Measurements from ENCODE around the gene TK1. TPM values are rescaled to one million over a fixed set of nuclear protein-coding genes. Genes with fewer than 3 reads are reported as not detected.

TK1 gene
- polyA plus RNA-seq, 1 experiment, result 130 TPM

- no peak for TF ChIP-seq CTCF (IDR thresholded peaks at IDR 0.05; ENCODE audit: insufficient read depth, low read depth, low read length)
- H3K27me3 ChIP-seq (ENCODE audit: control insufficient read depth, insufficient read depth, low read length), result no peaks in the 10 kb centered on the region
- no peak for DNase-seq (ENCODE audit: low read depth)
- H3K36me3 ChIP-seq (ENCODE audit: control insufficient read depth, insufficient read depth, low read length), result 0 out of 2 replicates have a peak, but pooled peaks cover 1% of the 10 kb centered on the region
- CTCF ChIA-PET, result no interaction called here
- H3K4me3 ChIP-seq (ENCODE audit: low read depth, low read length), result no peak overlapping the region
- POLR2A ChIA-PET, result no interaction called here
These were observed 32.7 kb upstream of the TK1 start for GRCh38 chr17:78219396-78220150.

GRCh38 chr17:78214706-78215061 lies 27.8 kb upstream of the TK1 start:
- H3K36me3 ChIP-seq (ENCODE audit: control insufficient read depth, insufficient read depth, low read length), result no peaks in the 10 kb centered on the region
- H3K27me3 ChIP-seq (ENCODE audit: control insufficient read depth, insufficient read depth, low read length), result no peaks in the 10 kb centered on the region
- POLR2A ChIA-PET, result no interaction called here
- CTCF ChIA-PET, result interaction anchor here (1.1 to 1.3 kb wide), 2 partner anchors 15 to 42 kb away, joined by 3 read pairs; no protein-coding TSS in a partner anchor
- DNase-seq (ENCODE audit: low read depth), result no peak
- TF ChIP-seq CTCF (IDR thresholded peaks at IDR 0.05; ENCODE audit: insufficient read depth, low read depth, low read length), result no peak
- H3K4me3 ChIP-seq (ENCODE audit: low read depth, low read length), result peak overlapping the region; percentile 77

GRCh38 chr17:78214016-78214705 lies 27.3 kb upstream of the TK1 start, which contains the start of gene BIRC5:
Gene BIRC5, plus strand, starts transcription at chr17:78214253. Its CDS starts 64 bp downstream, at chr17:78214317.
- no peak for TF ChIP-seq CTCF (IDR thresholded peaks at IDR 0.05; ENCODE audit: insufficient read depth, low read depth, low read length)
- no peaks in the 10 kb centered on the region for H3K36me3 ChIP-seq (ENCODE audit: control insufficient read depth, insufficient read depth, low read length)
- ChIA-PET POLR2A (no interaction called here), CTCF (interaction anchor here (1.1 kb wide), 1 partner anchor 42 kb away, joined by 3 read pairs; no protein-coding TSS in a partner anchor)
- peak within 1 kb of the TSS; percentile 77 for H3K4me3 ChIP-seq (ENCODE audit: low read depth, low read length)
- DNase-seq (ENCODE audit: low read depth), result no peak
- no peaks in the 10 kb centered on the region for H3K27me3 ChIP-seq (ENCODE audit: control insufficient read depth, insufficient read depth, low read length)

GRCh38 chr17:78211032-78211431 lies 24.2 kb upstream of the TK1 start:
- TF ChIP-seq CTCF (IDR thresholded peaks at IDR 0.05; ENCODE audit: insufficient read depth, low read depth, low read length), result no peak
- ChIA-PET POLR2A (no interaction called here), CTCF (no interaction called here)
- no peak for DNase-seq (ENCODE audit: low read depth)
- Histone ChIP-seq H3K4me3 (ENCODE audit: low read depth, low read length) (no peak overlapping the region), H3K27me3 (ENCODE audit: control insufficient read depth, insufficient read depth, low read length) (no peaks in the 10 kb centered on the region), H3K36me3 (ENCODE audit: control insufficient read depth, insufficient read depth, low read length) (no peaks in the 10 kb centered on the region)

- no peaks in the 10 kb centered on the region for H3K36me3 ChIP-seq (ENCODE audit: control insufficient read depth, insufficient read depth, low read length)
- ChIA-PET POLR2A (no interaction called here), CTCF (interaction anchor here (0.7 kb wide), 1 partner anchor 784 kb away, joined by 3 read pairs; no protein-coding TSS in a partner anchor)
- no peak for DNase-seq (ENCODE audit: low read depth)
- TF ChIP-seq CTCF (IDR thresholded peaks at IDR 0.05; ENCODE audit: insufficient read depth, low read depth, low read length), result no peak
- H3K27me3 ChIP-seq (ENCODE audit: control insufficient read depth, insufficient read depth, low read length), result no peaks in the 10 kb centered on the region
- H3K4me3 ChIP-seq (ENCODE audit: low read depth, low read length), result no peak overlapping the region
These were observed 23.3 kb upstream of the TK1 start for GRCh38 chr17:78210111-78210510.

Data from BJ (cell line).